Medulla oblongata (tissue), 1 donor: Measurements from ENCODE around the gene RBCK1.
A peak's percentile ranks its signal among the peaks of the same experiment; 100 is the strongest.
"Not testable (repeated sequence)": the region's sequence is repeated elsewhere in the genome, so short reads cannot be mapped to it uniquely, and the experiment has no call there.

Experiments used
- DNase-seq: peaks from one replicate; pipeline ENCODE4 v3.0.0-alpha.2; 2015; ENCODE audit errors: extremely low spot score

Gene RBCK1

DNA sequence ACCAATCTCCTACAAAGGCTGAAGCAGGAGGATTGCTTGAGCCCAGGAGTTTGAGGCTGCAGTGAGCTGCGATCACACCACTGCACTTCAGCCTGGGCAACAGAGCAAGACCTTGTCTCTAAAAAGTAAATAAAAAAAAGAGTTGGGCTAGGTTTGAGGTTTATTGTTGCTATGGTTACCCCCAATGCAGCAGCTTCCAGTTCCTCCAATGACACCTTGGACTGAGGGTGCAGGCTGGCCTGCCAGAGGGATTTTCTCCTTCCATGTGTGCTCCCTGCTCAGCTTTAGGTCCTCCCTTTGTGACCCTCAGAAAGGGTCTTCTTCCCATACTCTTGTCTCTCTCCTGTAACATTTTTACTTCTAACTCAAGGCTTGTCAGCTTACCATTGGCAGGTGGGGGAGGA is 64.8 kb downstream of the RBCK1 start:
- DNase-seq = no peak

GRCh38 chr20:474581-474980 is 66.5 kb downstream of the RBCK1 start:
- no peak for DNase-seq

GRCh38 chr20:475463-476357 is 67.6 kb downstream of the RBCK1 start:
- no peak for DNase-seq

DNA sequence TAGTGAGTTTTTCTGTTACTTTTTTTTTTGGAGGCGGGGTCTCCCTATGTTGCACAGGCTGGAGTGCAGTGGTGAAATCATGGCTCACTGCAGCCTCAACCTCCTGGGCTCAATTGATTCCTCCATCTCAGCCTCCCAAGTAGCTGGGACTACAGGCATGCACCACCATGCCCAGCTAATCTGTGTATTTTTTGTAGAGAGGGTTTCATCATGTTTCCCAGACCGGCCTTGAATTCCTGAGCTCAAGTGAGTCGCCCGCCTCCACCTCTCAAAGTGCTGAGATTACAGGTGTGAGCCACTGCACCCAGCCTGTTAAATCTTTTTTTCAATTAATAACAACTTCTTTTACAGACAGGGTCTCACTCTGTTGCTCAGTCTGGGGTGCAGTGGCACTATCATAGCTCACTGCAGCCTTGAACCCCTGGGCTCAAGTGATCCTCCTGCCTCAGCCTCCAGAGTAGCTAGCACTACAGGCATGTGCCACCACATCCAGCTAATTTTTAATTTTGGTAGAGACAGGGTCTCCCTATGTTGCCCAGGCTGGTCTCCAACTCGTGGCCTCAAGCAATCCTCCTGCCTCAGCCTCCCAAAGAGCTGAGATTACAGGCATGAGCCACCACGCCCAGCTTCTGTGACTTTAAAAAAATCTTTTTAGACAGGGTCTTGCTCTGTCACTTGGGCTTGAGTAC is 68.6 kb downstream of the RBCK1 start:
- DNase-seq = not testable (repeated sequence)

GRCh38 chr20:478010-478948 is 70.2 kb downstream of the RBCK1 start:
- DNase-seq = no peak

DNA sequence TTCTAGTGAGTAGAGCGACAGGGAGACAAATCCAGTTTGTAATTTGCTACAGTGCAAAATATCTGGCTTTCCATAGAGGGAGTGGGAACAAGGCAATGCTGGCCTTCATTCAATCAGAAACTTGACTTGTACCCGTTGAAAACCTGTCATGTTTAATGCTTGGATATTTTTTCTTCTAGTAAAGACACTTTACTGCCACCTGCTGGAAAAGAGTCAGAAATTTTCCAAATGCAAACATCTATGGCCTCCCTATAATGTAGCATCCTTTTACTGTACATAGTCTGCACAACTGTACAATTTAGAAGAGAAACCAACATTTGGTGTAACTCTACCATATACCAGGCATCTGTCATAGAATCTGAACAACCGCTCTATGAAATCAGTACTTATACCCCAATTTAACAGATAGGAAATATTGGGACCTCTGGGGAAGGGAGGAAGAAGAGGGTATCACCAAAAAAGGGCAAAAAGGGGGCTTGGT is 70.9 kb downstream of the RBCK1 start:
- peak; percentile 79 for DNase-seq

DNA sequence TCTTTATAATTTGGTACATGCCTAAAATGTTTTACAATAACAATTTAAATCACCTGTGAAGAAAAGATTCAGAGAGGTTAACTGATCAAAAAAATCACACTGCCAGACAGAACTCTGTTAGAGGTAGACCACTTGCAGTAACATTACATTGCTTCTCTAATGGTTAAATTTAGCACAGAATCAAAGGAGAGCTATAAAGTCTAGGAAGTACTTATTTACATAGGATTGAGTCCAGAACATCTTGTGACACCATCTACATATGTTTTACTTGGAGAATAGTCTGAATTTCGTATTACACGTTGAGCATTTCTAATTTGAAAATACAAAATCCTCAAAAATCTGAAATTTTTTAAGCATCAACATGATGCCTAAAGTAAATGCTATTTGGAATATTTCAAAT is 71.4 kb downstream of the RBCK1 start:
- no peak for DNase-seq

- no peak for DNase-seq
Measured at GRCh38 chr20:480044-480443, 71.9 kb downstream of the RBCK1 start.

DNA sequence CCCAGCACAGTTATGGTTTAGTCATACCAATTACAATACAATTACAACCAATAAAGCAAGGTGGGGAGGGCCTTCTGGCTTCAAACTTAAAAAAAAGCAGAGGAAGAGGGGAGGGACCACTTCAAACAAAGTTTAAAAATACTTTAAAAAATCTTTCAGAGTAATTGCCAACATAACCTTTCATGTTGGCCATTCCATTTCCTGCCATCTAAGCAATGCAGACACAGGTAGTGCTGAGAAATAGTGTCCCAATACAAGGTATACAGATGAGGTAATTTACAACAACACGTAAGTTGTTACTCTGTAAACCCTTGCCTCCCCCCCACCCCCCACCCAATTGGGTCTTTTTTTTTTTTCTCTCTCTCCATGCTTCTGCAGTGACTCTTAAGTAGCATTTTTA is 73.1 kb downstream of the RBCK1 start:
- no peak for DNase-seq
